ENCODE results near the gene AGAP5. TPM values are rescaled to one million over a fixed set of nuclear protein-coding genes. Genes with fewer than 3 reads are reported as not detected.

AGAP5 gene
- total and polyA plus RNA-seq, 2 of the 8 experiments (the other 6 are each of a cell fraction or from before 2014, with no cell fraction given): 5.4 to 6.0 TPM

- TF ChIP-seq RBBP5 (IDR thresholded peaks at IDR 0.05; ENCODE audit: borderline replicate concordance, low read depth, low read length): peak; percentile 56; the same call in 1 of the 2 replicates
- peak; percentile 95 for TF ChIP-seq TAF1 (IDR thresholded peaks at IDR 0.05; ENCODE audit: low read depth, low read length)
- TF ChIP-seq SIN3A (conservative IDR thresholded peaks at IDR 0.05 in 1 of 2, IDR thresholded peaks at IDR 0.05 in 1 of 2; ENCODE audit: low read depth in 1 of 2, low read length in 2 of 2): peak; percentile 96 to 98
- peak; percentile 28; the same call in 1 of the 2 replicates for TF ChIP-seq E2F6 (IDR thresholded peaks at IDR 0.05)
- no peak for TF ChIP-seq JUND (IDR thresholded peaks at IDR 0.05; ENCODE audit: low read length)
- TF ChIP-seq ATF2 (IDR thresholded peaks at IDR 0.05; ENCODE audit: low read length): peak; percentile 28; the same call in 1 of the 2 replicates
- peak; percentile 84 for TF ChIP-seq KDM5A (IDR thresholded peaks at IDR 0.05; ENCODE audit: low read length)
- no peak for TF ChIP-seq HDAC6 (IDR thresholded peaks at IDR 0.05; ENCODE audit: low read depth, low read length)
- TF ChIP-seq CHD2 (IDR thresholded peaks at IDR 0.05; ENCODE audit: low read length): peak; percentile 29; the same call in 1 of the 2 replicates
- no peak; the same call in 1 of the 2 replicates for TF ChIP-seq MAX (IDR thresholded peaks at IDR 0.05)
- TF ChIP-seq EP300 (IDR thresholded peaks at IDR 0.05; ENCODE audit: borderline replicate concordance in 1 of 2, low read depth in 2 of 2, low read length in 2 of 2): no peak
- TF ChIP-seq TCF12 (IDR thresholded peaks at IDR 0.05; ENCODE audit: low read depth, low read length): 0 out of 2 replicates have a peak, but pooled peaks have one; percentile 28
- peak; percentile 83 for TF ChIP-seq TAF7 (optimal IDR thresholded peaks at IDR 0.05; ENCODE audit: borderline replicate concordance, low read depth, low read length)
- peak; percentile 91 for TF ChIP-seq TBP (IDR thresholded peaks at IDR 0.05; ENCODE audit: low read depth, low read length)
- TF ChIP-seq SAP30 (IDR thresholded peaks at IDR 0.05; ENCODE audit: insufficient read depth, insufficient replicate concordance, low read length): no peak
- peak; percentile 68 for TF ChIP-seq KDM4A (IDR thresholded peaks at IDR 0.05; ENCODE audit: low read depth, low read length, severe bottlenecking)
- TF ChIP-seq RNF2 (IDR thresholded peaks at IDR 0.05; ENCODE audit: borderline replicate concordance, low read depth, low read length, missing control alignments, poor library complexity, severe bottlenecking): no peak
- TF ChIP-seq GTF2F1 (IDR thresholded peaks at IDR 0.05; ENCODE audit: borderline replicate concordance, low read depth, low read length): no peak
- TF ChIP-seq PHF8 (conservative IDR thresholded peaks at IDR 0.05; ENCODE audit: low read depth, low read length): peak; percentile 95
These were observed 32.4 kb upstream of the AGAP5 start (continued) for GRCh38 chr10:73730153-73730906.
